Epithelial cell of proximal tubule (primary cell): ENCODE results near the gene C4orf33. TPM values are rescaled to one million over a fixed set of nuclear protein-coding genes. Genes with fewer than 3 reads are reported as not detected.
"Not testable (repeated sequence)": the region's sequence is repeated elsewhere in the genome, so short reads cannot be mapped to it uniquely, and the experiment has no call there.

Source experiments
- DNase-seq: peaks from one replicate; pipeline ENCODE4 v3.0.0-alpha.2; 2011; ENCODE audit warnings: low read depth
- H3K4me3 ChIP-seq: 2 replicates; pipeline ENCODE4 v1.5.1; 2011; ENCODE audit warnings: low read depth, mild to moderate bottlenecking, low read length
- CTCF ChIP-seq: conservative IDR thresholded peaks from 2 replicates; pipeline ENCODE4 v1.5.1; 2012; ENCODE audit warnings: low read depth, mild to moderate bottlenecking, low read length
- total RNA-seq: library from RNA; depleted of rRNA; stranded (reverse); fragments of >200 nt; gene quantifications from 2 replicates; pipeline ENCODE4 v1.2.3, GENCODE V29; 2015

The C4orf33 gene
- total RNA-seq = 8.5 and 8.9 TPM in 2 replicates

GRCh38 chr4:129095811-129096454 lies at the start of gene C4orf33:
TSS of gene C4orf33 (plus strand) at chr4:129096152. CDS start at chr4:129102611, 6,459 bp downstream.
- no peak for TF ChIP-seq CTCF
- DNase-seq = peak; percentile 32
- H3K4me3 ChIP-seq = peak within 1 kb of the TSS; percentile 79

GRCh38 chr4:129059028-129059427 lies 36.9 kb upstream of the C4orf33 start:
- no peak overlapping the region for H3K4me3 ChIP-seq
- TF ChIP-seq CTCF = no peak
- no peak for DNase-seq

- TF ChIP-seq CTCF = no peak
- no peak overlapping the region for H3K4me3 ChIP-seq
- DNase-seq = no peak
Measured at GRCh38 chr4:129062580-129062979, 33.4 kb upstream of the C4orf33 start.

- no peak overlapping the region for H3K4me3 ChIP-seq
- no peak for TF ChIP-seq CTCF
- DNase-seq = no peak
Measured at GRCh38 chr4:129063640-129064039, 32.3 kb upstream of the C4orf33 start.

GRCh38 chr4:129064717-129065116 lies 31.2 kb upstream of the C4orf33 start:
- no peak for DNase-seq
- TF ChIP-seq CTCF = no peak
- no peak overlapping the region for H3K4me3 ChIP-seq

GRCh38 chr4:129069537-129069936 lies 26.4 kb upstream of the C4orf33 start:
- DNase-seq, H3K4me3 ChIP-seq: not testable (repeated sequence)

- no peak for TF ChIP-seq CTCF
- no peak overlapping the region for H3K4me3 ChIP-seq
- DNase-seq = no peak
Measured at GRCh38 chr4:129077326-129077725, 18.6 kb upstream of the C4orf33 start.
